SU-DHL-6 (cell line): ENCODE measurements around the gene CENPO.

Source experiments
- CTCF ChIP-seq: fragments of 200-600 bp; sonication (generic); IDR thresholded peaks from one replicate; pipeline ENCODE4 v1.5.1; 2017; ENCODE audit warnings: antibody characterized with exemption, mild to moderate bottlenecking, low read length, moderate library complexity; ENCODE audit not compliant: insufficient read depth, poor library complexity, severe bottlenecking
- EZH2phosphoT487 ChIP-seq: fragments of 200-600 bp; sonication (generic), shearing (Covaris generic); conservative IDR thresholded peaks from 2 replicates; pipeline ENCODE4 v1.6.1; 2018; ENCODE audit warnings: mild to moderate bottlenecking, antibody characterized with exemption, low read length, moderate library complexity, mixed read lengths

GRCh38 chr2:24838541-24838940 is 45.3 kb downstream of the CENPO start:
- TF ChIP-seq CTCF (no peak), EZH2phosphoT487 (no peak)
